ENCODE results near the gene EEFSEC.

Gene EEFSEC

DNA sequence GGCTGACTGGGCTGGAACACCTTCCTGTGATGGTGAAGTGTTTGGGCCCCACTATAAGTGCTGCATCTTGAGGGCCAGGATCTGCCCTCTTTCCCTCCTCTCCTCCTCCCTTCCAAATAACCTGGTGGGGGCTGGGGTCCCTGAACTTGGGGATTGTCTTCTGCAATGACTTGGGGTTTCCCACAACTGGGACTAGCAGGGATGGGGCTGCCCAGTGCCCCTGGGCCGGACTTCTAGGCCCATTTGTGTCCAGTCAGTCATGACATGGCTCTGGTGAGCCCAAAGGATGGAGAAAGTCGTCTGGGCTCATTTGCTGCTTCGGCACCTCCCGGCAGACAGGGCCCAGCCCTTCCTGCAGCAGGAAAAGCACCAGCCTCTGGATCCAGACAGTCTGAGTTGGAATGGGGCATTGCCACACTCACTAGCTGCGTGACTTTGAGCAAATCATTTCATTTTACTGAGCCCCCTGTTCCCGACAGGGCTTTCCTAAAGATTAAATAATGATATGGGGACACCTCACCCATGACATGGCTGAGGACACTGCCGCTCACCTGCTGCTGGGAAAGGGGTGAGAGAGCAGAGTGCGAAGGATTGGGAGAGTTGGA is 200.2 kb downstream of the EEFSEC start:
- no peak for DNase-seq (ENCODE audit: low read depth)

DNA sequence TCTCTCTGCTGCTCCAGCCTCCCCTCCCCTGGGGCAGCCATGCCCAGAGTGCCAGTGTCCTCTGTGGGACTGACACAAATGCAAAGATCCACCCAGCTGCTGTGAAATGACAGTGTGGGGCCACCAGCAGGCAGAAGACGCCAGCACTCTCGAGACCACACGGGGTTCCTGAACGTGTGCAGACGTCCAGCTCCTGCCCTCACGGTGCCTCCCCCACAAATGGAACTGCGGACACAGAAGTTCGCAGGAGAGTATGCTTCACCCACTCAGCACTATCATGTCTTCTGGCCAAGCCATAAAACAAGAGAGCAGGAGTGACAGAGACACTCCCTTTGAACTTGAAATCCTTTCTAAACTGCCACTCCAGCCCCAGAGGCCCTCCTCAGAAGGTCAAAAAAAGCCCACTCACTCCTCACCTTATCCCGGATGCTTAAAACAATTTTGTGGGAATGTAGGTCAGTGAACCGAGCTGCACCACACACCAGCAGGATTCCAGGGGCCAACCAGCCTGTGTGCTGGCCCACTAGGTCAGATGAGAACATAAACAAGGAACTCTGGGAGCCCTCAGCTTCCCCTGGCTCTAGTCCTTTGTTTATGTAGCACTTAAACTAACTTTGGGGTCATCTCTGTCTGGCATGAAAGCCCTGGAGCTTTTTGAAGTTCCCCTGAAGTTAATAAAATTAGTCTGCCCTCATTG is 200.9 kb downstream of the EEFSEC start:
- no peak for DNase-seq (ENCODE audit: low read depth)

DNA sequence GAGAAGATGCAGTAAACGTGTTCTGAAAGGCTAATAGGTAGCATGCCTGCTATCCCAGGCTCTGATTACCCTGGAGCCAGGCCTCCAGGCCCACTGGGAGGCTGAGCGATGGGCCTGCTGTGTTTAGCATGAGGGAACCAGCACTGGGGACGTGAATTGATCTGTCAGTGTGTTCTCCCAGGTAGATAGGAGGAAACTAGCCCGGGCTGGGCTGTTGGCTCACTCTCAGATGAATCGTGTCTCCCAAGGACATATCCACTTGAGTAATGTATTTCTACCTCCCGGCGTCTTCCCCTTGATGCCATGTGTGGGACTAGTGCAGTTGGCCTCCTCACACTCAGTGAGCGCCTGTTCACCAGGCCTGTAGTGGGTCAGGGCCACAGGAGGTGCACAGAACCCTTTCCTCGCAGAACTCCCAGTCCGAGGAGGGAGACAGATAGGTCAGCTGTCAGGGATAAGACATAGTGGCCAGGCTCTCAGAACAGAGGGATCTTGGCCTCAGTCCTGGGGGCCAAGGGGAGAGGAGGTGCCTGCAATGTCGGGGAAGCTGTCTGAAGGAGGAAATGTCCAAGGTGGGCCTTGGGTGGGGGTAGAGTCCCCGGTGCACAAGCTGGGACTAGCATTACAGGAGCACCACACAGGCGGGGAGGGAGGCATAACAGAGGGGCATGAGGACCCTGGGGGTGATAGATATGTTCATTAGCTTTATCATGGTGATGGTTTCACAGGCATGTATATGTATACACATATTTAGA is 201.7 kb downstream of the EEFSEC start:
- DNase-seq (ENCODE audit: low read depth) = no peak

DNA sequence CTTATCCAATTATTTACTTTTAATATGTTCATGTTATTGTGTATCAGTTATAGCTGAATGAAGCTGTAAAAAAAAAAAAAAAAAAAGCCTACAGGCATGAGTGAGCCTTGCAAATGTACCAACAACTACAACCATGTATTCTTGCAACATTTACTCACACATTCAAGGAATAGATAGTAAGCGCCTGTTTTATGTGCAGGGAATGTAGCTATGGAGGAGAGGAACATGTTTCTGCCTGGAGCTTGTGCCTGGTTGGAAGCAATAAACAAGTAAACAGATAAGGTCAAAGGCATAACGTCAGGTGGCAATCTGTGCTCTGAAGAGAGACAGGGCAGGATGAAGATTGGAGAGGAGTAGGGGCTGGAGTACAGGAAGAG is 202.2 kb downstream of the EEFSEC start:
- DNase-seq (ENCODE audit: low read depth) = no peak

DNA sequence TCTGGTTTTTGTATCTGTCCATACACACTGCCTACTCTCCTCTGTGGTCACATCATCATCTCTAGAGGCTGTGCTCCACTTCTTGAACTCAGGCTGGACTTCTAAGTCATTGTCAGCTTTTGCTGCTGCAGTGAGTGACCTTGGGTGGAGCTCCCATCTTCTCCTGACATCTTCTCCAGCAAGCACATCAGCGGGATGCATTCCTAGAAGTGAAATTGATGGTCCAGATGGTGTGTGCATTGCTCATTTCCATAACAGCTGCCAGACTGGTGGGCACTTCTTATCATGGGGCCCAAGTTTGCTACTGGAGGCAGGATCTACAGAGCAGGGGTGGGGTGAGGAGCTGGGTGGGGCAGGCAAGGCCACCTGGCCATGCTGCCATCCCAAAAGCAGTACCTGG is 203.5 kb downstream of the EEFSEC start:
- no peak for DNase-seq (ENCODE audit: low read depth)

DNA sequence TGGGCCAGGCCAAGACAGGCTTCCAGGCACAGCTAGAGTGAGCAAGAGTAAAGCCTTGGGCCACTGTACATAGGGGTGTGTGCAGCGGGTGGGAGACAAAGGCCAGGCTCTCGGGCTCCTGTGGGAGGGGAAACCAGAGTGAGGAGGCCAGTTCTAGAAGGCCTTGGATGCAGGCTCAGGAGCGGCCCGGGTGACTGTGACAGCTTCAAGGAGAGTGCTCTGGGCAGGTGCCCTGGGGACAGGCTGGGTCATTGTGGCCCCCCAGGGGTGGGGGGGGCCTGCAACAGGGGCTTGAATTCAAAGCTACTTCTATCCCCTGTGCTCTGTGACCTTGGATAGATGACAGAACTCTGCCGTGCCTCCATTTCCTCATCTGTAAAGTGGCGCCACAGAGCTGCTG is 204.3 kb downstream of the EEFSEC start:
- no peak for DNase-seq (ENCODE audit: low read depth)

DNA sequence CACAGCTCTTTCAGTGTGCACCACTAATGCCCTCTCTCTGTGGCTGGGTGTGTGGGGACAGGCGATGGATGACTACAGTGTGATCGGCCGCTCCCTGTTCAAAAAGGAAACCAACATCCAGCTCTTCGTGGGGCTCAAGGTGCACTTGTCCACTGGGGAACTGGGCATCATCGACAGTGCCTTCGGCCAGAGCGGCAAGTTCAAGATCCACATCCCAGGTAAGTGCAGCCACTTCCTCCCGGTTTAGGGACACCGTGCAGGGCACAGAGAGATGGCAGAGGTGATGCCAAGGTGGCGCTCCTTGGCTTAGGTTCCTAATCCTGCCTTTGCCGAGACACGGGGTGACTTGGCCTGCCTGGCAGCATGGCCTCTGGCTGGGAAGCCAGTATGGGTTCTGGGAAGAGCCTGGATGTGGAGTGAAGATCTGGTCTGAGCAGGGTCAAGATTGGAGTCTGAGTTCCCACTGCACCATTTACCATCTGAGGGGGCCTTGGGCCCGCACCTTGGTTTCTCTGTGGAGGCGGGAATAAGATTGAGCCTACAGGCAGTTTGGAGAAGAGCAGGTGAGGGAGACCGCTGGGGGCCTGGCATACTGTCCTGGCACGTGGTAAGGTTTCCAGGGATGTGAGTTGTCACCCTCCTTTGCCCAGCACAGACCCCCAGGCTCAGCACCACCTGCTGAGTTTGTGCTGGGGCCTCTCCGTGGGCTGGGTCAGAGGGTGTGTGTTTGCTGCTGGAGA is 205.0 kb downstream of the EEFSEC start:
- no peak for DNase-seq (ENCODE audit: low read depth)

DNA sequence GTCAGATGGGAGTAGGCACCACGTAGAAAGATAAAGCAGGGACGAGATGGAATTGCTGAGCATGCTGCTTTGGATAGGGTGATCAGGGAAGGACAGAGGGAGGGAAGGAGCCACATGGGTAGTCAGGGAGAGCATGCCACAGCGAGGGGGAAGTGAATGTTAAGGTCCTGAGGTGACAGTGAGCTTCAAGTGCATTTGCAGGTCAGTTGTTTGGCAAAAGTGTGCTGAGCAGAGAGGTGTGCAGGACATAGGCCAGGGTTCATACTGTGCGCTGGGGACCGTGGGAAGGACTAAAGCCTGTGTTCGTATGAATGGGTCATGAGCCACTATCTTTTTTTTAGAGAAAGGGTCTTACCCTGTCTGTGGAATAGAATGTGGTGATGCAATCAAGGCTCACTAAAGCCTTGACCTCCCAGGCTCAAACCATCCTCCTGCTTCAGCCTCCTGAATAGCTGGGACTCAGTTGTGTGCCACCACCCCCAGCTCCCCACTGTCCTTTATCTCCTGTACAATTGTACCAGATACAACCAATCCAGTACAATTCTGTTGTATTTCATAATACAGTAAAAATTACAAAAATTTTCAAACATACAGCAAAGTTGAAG is 205.9 kb downstream of the EEFSEC start:
- no peak for DNase-seq (ENCODE audit: low read depth)

DNA sequence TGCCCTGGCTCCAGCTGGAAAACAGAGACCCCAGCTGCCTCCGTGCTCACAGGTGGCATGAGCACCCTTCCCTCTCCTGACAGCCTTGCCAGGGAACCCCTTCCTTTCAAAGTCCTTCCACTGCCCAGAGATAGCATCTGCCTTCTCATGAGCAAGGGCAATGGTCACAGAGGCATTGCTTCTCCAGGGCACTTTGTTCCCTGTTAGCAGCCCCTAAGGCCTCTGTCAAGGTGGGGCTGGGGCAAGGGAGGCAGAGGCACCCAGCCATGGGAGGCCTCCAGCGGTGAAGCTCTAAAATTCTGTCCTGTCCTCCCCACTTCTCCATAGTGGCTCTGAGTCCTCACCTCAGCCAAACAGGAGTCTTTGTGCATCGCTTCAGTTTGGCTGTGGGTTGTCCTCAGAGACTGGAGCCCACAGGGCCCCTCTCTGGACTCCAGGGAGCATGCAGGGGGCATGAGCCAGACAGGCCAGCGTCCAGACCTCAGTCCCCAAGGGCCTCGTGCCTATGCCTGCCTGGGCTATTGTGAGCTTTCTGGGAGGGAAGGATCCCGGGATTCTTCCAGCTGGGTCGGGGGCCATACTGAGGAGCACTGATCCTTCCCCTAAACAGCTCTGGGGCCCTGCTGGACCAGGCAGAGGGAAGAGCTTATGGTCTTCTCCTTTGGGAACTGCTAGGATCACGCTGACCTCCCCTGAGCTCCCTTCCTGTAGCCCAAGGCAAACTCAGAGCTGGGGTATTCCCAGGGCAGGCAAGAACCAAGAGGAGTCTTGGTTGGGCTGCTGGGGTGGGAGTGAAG is 206.8 kb downstream of the EEFSEC start:
- DNase-seq (ENCODE audit: low read depth) = no peak

DNA sequence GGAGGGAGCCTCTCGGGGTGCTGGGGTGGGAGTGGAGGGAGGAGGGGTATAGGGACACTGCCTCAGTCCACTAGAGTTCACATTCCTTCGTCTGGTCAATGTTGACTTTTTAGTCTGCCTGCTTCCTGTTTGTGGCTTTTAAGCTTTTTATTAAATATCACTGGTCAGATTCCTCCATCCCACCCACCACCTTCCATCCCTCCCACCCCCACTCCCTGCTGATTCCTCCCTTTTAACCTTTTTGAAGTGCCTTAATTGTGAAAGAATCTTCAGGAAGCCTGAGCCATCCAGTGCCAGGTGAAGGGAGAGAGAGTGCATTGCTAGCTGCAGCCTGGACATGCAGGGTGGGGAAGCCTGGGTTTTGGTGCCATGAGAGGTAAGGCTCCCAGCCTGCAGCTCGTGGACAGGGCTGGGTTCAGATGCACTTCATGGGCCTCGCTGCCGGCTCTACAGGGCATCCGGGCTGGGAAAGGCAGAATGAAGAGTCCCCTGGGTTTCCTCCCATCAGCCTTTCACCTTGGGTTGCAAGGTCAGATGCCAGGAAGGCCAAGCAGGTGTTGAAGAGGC is 207.5 kb downstream of the EEFSEC start:
- no peak for DNase-seq (ENCODE audit: low read depth)

DNA sequence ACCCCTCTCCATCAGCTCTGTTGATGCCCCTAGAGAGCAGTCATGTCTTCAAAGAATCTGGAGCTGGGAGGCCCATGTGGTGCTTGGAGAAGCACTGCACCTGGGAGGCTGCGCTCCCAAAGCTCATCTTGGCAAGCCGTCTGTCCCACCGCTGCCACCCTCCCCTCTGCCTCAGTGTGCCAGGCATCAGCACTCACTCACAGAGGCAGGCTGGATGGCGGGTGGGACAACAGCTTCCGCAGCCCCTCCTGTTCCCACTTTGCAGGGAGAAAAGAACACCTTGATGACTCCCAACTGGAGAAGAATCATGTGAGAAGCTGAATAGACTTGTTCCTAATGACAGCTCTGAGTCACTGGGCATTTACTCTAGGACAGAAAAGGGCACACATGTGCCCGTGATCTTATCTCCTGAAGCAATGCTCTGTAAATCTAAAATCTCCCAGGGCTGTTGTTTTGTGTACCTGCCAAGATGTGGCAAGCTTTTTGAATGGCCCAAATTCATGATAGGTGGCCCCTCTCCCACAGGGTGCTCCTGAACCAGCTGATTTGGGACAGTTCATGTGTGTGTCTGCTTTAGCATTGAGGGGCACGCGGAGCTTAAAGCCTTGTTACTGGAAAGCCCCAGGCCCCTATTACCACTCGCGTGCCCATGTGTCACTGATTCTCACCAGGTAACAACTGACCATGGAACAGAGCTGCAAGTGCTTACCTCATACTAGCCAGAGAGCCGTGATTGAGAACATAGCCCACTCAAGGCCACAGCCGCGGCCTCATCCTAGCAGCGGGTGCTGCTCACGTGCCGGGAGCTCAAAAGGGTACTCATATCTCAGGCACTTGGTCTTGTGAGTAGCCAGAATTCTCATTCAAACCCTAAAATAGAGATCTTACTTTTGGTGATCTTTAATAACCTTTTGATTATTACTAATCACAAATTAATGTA is 209.0 kb downstream of the EEFSEC start:
- no peak for DNase-seq (ENCODE audit: low read depth)

DNA sequence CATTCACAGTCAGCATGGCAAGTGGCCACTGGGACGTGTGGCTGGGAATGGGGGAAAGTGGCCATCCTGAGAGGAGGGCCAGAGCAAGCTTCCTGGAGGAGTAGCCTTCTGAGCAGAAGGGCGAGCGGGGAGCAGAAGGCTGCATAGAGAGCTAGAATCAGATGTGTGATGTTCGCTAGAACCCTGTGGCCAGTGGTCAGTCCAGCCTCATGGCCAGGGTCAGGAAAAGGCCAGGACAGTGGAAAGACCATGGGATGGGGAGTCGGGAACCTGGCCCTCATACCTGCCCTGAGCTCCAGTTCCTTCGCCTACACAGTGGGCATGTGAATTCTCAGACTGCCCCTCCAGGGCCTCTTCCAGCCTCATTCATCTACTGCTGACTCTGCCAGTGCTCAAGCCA is 211.0 kb downstream of the EEFSEC start:
- DNase-seq (ENCODE audit: low read depth) = no peak

DNA sequence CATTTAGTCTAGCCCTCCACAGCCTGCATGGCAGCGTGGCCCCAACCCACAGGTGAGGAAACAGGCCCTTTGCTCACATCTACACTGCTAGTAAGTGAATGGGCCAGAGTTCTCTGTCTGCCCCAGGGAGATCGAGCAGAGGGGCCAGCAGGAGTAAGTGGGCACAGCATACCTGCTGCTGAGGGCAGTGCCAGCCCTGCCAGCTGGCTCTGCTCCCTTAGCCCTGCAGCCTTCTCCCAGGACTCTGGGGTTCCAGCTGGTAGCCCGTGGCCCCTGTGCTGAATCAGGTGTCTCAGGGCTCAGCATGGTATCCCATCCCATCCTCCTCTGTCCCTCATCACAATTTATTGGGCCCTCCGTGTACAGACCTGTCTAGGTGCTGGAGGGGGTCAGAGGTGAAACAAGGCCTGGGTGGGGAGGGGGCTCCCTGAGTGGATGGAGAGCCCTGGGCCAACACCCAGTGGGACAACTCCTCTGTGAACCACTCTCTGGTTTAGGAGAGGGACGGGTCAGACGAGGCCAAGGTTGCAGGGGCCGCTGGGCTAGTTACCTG is 211.6 kb downstream of the EEFSEC start:
- no peak for DNase-seq (ENCODE audit: low read depth)

DNA sequence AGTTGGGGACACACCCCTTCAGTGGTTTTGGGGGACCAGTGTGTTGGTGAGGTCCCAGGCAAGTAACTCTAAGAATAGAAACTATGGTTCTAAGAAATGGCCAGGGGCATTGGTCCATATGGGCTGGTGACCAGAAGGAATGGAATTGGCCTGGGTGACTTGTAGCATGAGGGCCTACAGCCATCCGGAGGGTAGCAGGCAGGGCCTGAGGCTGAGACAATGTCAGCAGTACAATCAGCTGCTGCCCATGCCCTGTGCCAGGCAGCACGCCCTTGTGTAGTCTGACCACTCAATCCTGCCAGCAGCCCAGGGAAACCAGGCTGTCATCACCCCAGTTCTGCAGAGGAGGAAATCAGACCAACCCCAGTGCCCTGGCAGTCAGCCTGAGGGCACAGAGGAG is 212.9 kb downstream of the EEFSEC start:
- no peak for DNase-seq (ENCODE audit: low read depth)

DNA sequence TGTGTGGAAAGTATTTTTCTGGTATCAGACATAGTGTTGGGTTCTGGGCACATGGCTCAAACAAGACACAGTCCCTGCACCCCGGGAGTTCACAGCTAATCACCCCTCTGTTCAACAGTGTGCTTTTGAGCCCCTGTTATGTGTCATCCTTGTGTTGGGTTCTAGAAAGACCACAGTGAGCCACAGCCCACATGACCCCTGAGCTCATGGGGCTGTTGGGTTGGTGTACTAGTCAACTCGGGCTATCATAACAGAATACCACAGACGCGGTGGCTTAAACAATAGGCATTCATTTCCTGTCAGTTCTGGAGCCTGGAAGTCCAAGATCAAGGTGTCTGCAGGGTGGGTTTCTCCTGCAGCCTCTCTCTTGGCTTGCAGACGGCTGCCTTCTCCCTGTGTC is 213.4 kb downstream of the EEFSEC start:
- DNase-seq (ENCODE audit: low read depth) = no peak

DNA sequence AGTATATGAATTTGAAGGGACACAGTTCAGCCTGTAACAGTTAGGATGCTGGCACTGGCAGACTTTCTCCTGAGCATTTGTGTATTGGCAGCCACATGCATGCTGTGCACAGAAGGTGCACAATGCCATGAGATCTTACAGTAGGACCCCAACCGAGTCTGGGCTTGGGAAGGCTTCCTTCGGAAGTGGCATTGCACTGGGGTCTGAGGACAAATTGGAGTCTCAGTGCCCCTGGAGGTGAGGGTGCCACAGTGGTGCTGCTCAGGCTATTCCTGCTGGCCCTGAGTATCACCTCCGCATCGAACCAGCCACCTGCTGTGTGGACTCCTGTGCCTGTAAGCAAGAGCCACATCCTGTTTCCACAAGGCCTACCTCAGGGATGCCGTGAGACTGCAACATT is 213.9 kb downstream of the EEFSEC start:
- no peak for DNase-seq (ENCODE audit: low read depth)

DNA sequence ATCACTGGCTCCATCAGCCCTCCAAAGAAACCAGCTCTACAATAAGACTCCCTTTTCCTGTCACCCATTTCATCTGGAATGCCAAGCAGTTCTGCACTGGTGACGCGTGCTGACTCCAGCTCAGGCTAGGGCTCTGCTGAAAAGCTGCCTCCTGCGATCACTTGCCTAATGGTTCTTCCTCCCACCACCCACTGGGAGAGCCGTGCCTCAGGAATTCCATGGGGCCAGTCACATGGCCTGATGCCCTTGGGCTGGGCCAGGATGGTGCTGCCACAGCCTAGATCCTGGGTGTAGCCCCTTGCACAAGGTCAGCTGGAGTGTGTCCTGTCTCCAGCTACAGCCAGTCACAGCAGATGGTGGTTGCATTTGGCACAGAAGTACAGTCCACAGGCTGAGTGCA is 214.5 kb downstream of the EEFSEC start:
- DNase-seq (ENCODE audit: low read depth) = no peak

DNA sequence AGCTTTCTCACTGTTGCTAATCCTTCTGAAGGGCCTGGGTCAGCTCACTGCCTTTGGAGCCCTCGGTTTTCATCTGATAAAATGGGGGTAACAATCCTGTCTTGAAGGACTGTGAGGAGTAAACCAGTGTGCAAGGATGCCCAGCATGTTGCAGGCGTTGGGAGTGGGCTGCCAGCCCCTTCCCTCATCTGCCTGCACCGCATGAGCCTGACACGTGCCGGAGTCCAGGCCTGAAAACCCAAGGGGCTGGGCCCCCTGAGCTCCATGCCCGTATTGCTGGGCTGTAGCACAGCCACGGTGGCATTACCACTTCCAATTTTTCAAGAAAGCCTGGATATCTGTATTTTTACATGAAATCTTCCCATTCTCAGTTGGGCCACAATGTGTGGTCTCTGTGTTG is 215.3 kb downstream of the EEFSEC start:
- no peak for DNase-seq (ENCODE audit: low read depth)

DNA sequence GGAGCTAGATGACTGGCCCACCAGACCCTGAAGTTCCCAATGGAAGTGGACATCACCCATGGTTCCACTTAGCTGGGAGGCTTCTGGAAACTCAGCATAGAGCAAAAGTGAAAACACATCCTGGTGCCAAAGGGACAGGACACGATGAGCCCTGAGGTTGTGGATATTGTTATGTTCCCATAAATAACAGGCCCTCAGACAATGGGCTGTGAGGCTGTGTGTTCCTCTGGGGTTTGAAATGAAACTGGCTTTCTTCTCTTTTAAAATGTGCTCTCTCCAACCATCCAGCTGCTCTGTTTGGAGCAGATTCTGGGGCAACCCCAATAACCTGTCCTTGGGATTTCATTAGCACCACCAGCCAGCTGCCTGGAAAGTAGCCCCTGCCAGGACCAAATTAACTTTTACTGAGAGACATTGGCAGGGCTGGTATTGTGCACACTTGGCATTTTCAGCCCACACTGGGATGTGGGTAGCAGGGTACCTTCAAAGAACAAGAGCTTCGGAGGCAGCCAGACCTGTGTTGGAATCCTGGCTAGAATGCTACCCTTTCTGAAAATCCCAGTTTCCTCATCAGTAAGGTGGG is 215.9 kb downstream of the EEFSEC start:
- DNase-seq (ENCODE audit: low read depth) = no peak

All from T-helper 22 cell (primary cell).